Liver (tissue), 9 donors: ENCODE results near the gene DMD. TPM values are rescaled to one million over a fixed set of nuclear protein-coding genes. Genes with fewer than 3 reads are reported as not detected.

Source experiments
- DNase-seq: peaks from one replicate; pipeline ENCODE4 v3.0.0-alpha.2; 2017; ENCODE audit warnings: low spot score
- H3K27ac ChIP-seq, 2 donors: one replicate each; pipeline ENCODE4 v1.7.0; 2013; ENCODE audit warnings: inconsistent platforms in 2 of 2, low read length in 2 of 2, control low read depth in 1 of 2, low read depth in 1 of 2, mild to moderate bottlenecking in 1 of 2
- H3K27me3 ChIP-seq, 4 donors: one replicate each; pipeline versions ENCODE4 v1.6.1 to v1.7.0; 2013; ENCODE audit warnings: low read length in 3 of 4, inconsistent platforms in 1 of 4, mild to moderate bottlenecking in 1 of 4, moderate library complexity in 1 of 4; ENCODE audit not compliant: control insufficient read depth in 4 of 4, insufficient read depth in 4 of 4
- H3K36me3 ChIP-seq, 4 donors: one replicate each; pipeline versions ENCODE4 v1.6.1 to v1.7.0; 2013; ENCODE audit warnings: low read length in 3 of 4, mild to moderate bottlenecking in 3 of 4, low read depth in 1 of 4, moderate library complexity in 1 of 4; ENCODE audit not compliant: control insufficient read depth in 4 of 4, insufficient read depth in 3 of 4
- H3K4me1 ChIP-seq, 4 donors: one replicate each; pipeline versions ENCODE4 v1.6.1 to v1.7.0; 2013; ENCODE audit warnings: low read length in 3 of 4, mild to moderate bottlenecking in 3 of 4, moderate library complexity in 1 of 4; ENCODE audit not compliant: control insufficient read depth in 4 of 4, insufficient read depth in 4 of 4
- H3K4me3 ChIP-seq, 3 donors: one replicate each; pipeline versions ENCODE4 v1.6.1 to v1.7.0; 2013; ENCODE audit warnings: low read length in 3 of 3, control low read depth in 1 of 3, low read depth in 1 of 3, mild to moderate bottlenecking in 1 of 3
- H3K9ac ChIP-seq, 2 donors: one replicate each; pipeline ENCODE4 v1.7.0; 2013; ENCODE audit warnings: low read length in 2 of 2, mild to moderate bottlenecking in 2 of 2, moderate library complexity in 2 of 2, control low read depth in 1 of 2, low read depth in 1 of 2
- H3K9me3 ChIP-seq, 4 donors: one replicate each; pipeline versions ENCODE4 v1.6.1 to v1.7.0; 2013; ENCODE audit warnings: low read length in 3 of 4; ENCODE audit not compliant: control insufficient read depth in 4 of 4
- CTCF ChIP-seq: fragments of 150-350 bp; IDR thresholded peaks from 2 replicates; pipeline ENCODE4 v1.5.1; 2017; ENCODE audit warnings: improper control_type of control experiment, low read depth, low read length; ENCODE audit not compliant: missing input control
- EGR1 ChIP-seq, 2 donors: IDR thresholded peaks; 2 replicates each; pipeline ENCODE4 v1.6.1; 2016 to 2018; ENCODE audit warnings: antibody characterized with exemption in 2 of 2, low read depth in 2 of 2
- FOXA1 ChIP-seq: IDR thresholded peaks from 2 replicates; pipeline ENCODE4 v1.6.1; 2016; ENCODE audit warnings: antibody characterized with exemption
- FOXA2 ChIP-seq: IDR thresholded peaks from 2 replicates; pipeline ENCODE4 v1.6.1; 2016; ENCODE audit warnings: antibody characterized with exemption
- GABPA ChIP-seq, 2 donors: IDR thresholded peaks in 1 of 2; conservative IDR thresholded peaks in 1 of 2; 2 replicates each; pipeline ENCODE4 v1.6.1; 2016; ENCODE audit warnings: antibody characterized with exemption in 2 of 2, mild to moderate bottlenecking in 1 of 2, moderate library complexity in 1 of 2
- HNF4A ChIP-seq, 2 donors: conservative IDR thresholded peaks; 2 replicates each; pipeline ENCODE4 v1.6.1; 2016; ENCODE audit warnings: antibody characterized with exemption in 2 of 2, mild to moderate bottlenecking in 2 of 2
- HNF4G ChIP-seq: IDR thresholded peaks from 2 replicates; pipeline ENCODE4 v1.6.1; 2016; ENCODE audit warnings: antibody characterized with exemption
- MAX ChIP-seq: IDR thresholded peaks from 2 replicates; pipeline ENCODE4 v1.6.1; 2016; ENCODE audit warnings: antibody characterized with exemption
- NR2F2 ChIP-seq: IDR thresholded peaks from 2 replicates; pipeline ENCODE4 v1.6.1; 2016; ENCODE audit warnings: antibody characterized with exemption
- RAD21 ChIP-seq, 2 donors: IDR thresholded peaks; 2 replicates each; pipeline ENCODE4 v1.6.1; 2016; ENCODE audit warnings: antibody characterized with exemption in 2 of 2, mild to moderate bottlenecking in 2 of 2
- REST ChIP-seq: IDR thresholded peaks from 2 replicates; pipeline ENCODE4 v1.6.1; 2016; ENCODE audit warnings: antibody characterized with exemption, mild to moderate bottlenecking
- RXRA ChIP-seq, 2 donors: IDR thresholded peaks; 2 replicates each; pipeline ENCODE4 v1.6.1; 2017 to 2018; ENCODE audit warnings: antibody characterized with exemption in 2 of 2, mild to moderate bottlenecking in 1 of 2
- SP1 ChIP-seq: IDR thresholded peaks from 2 replicates; pipeline ENCODE4 v1.6.1; 2018; ENCODE audit warnings: antibody characterized with exemption, mild to moderate bottlenecking
- YY1 ChIP-seq: IDR thresholded peaks from 2 replicates; pipeline ENCODE4 v1.6.1; 2016; ENCODE audit warnings: antibody characterized with exemption, mild to moderate bottlenecking
- ZBTB33 ChIP-seq: IDR thresholded peaks from 2 replicates; pipeline ENCODE4 v1.6.1; 2016; ENCODE audit warnings: antibody characterized with exemption
- WGBS: extraction: QIAGEN DNeasy Blood & Tissue Kit; methylation state at CpG from one replicate; pipeline ENCODE4 v1.1.7; 2013; 5-methylcytosine and 5-hydroxymethylcytosine counted together
- polyA plus RNA-seq, 2 donors: library from polyadenylated mRNA; stranded (reverse) in 1 of 2; unstranded in 1 of 2; fragments of 200-250 nt in 1 of 2; fragments of >200 nt in 1 of 2; fragmentation: Nextera tagmentation in 1 of 2; extraction: Ambion mirVana in 1 of 2; gene quantifications; one replicate each; pipeline versions ENCODE4 v1.2.1 to v1.2.3, GENCODE V29; 2013 to 2015
- total RNA-seq, 2 donors: library from RNA; depleted of rRNA; stranded (reverse); fragments of >200 nt; gene quantifications; one replicate each; pipeline ENCODE4 v1.2.3, GENCODE V29; 2014
- donor health status: healthy.
- donor health status: healthy.
- donor health status: healthy.
- donor health status: healthy.
- donor health status: healthy.

DMD gene
- total and polyA plus RNA-seq, 4 donors = 14.6 to 61.9 (median 23.9) TPM

GRCh38 chrX:33134164-33134563, 77.2 kb downstream of the DMD start:
- no peak for DNase-seq
- H3K4me1 ChIP-seq = no peaks in the 10 kb centered on the region
- H3K36me3 ChIP-seq = no peaks in the 10 kb centered on the region
- no peak for TF ChIP-seq YY1
- TF ChIP-seq REST = no peak
- TF ChIP-seq EGR1 (IDR thresholded peaks at IDR 0.05; ENCODE audit: low read depth in 2 of 2) = no peak
- TF ChIP-seq FOXA1 = no peak
- TF ChIP-seq HNF4G = no peak
- TF ChIP-seq NR2F2 = no peak
- no peak for TF ChIP-seq RXRA (IDR thresholded peaks at IDR 0.05)
- no peak for TF ChIP-seq ZBTB33
- WGBS = 63% methylated on average over 4 of the region's 4 CpGs
- H3K4me3 ChIP-seq = no peak overlapping the region
- H3K27ac ChIP-seq = no peak overlapping the region
- no peaks in the 10 kb centered on the region for H3K27me3 ChIP-seq
- H3K9me3 ChIP-seq = no peaks in the 10 kb centered on the region
- H3K9ac ChIP-seq = no peak overlapping the region

GRCh38 chrX:33133320-33133719, 78.0 kb downstream of the DMD start:
- Histone ChIP-seq H3K4me1 (no peaks in the 10 kb centered on the region), H3K36me3 (no peaks in the 10 kb centered on the region), H3K27me3 (no peaks in the 10 kb centered on the region), H3K9me3 (no peaks in the 10 kb centered on the region), H3K27ac (no peak overlapping the region), H3K4me3 (no peak overlapping the region), H3K9ac (no peak overlapping the region)
- TF ChIP-seq EGR1 (IDR thresholded peaks at IDR 0.05; ENCODE audit: low read depth in 2 of 2) = no peak
- no peak for TF ChIP-seq HNF4G
- TF ChIP-seq NR2F2 = no peak
- no peak for TF ChIP-seq HNF4A (conservative IDR thresholded peaks at IDR 0.05)
- no peak for DNase-seq
- 69% methylated on average over 3 of the region's 3 CpGs for whole genome bisulfite sequencing

- no peak overlapping the region for H3K4me3 ChIP-seq
- TF ChIP-seq FOXA2 (no peak), EGR1 (IDR thresholded peaks at IDR 0.05; ENCODE audit: low read depth in 2 of 2) (no peak), GABPA (IDR thresholded peaks at IDR 0.05 in 1 of 2, conservative IDR thresholded peaks at IDR 0.05 in 1 of 2) (no peak), RAD21 (IDR thresholded peaks at IDR 0.05) (no peak), MAX (no peak), YY1 (no peak), FOXA1 (no peak), NR2F2 (no peak), CTCF (no peak), SP1 (no peak)
- DNase-seq = no peak
- no peak overlapping the region for H3K9ac ChIP-seq
- H3K36me3 ChIP-seq = no peaks in the 10 kb centered on the region
- H3K9me3 ChIP-seq = no peaks in the 10 kb centered on the region
- no peaks in the 10 kb centered on the region for H3K4me1 ChIP-seq
- no peaks in the 10 kb centered on the region for H3K27me3 ChIP-seq
- no peak overlapping the region for H3K27ac ChIP-seq
- 70% methylated on average over 3 of the region's 3 CpGs for WGBS
These were observed 78.8 kb downstream of the DMD start for GRCh38 chrX:33132569-33132968.
